Ovary (tissue), 3 donors: ENCODE results near the gene KSR1.

Experiments used
- CTCF ChIP-seq, 3 donors: fragments of 450-650 bp in 2 of 3; fragments of 200-600 bp in 1 of 3; IDR thresholded peaks; one replicate each; pipeline versions ENCODE4 v1.5.1 to v1.8.0; 2016 to 2022; ENCODE audit warnings: antibody characterized with exemption in 3 of 3, mild to moderate bottlenecking in 1 of 3
- POLR2A ChIP-seq: fragments of 450-650 bp; IDR thresholded peaks from one replicate; pipeline ENCODE4 v1.6.1; 2017; ENCODE audit warnings: antibody characterized with exemption, mild to moderate bottlenecking, moderate library complexity
- donor health status: DM: no; HTN: no; CAD: no.

- TF ChIP-seq CTCF (IDR thresholded peaks at IDR 0.05) (no peak), POLR2A (no peak)
Measured at GRCh38 chr17:27531469-27531961, 75.3 kb downstream of the KSR1 start.
